ENCODE results near the gene ZC3H13.

- TF ChIP-seq CTCF (IDR thresholded peaks at IDR 0.05) (no peak), POLR2A (IDR thresholded peaks at IDR 0.05) (no peak)
Observed at GRCh38 chr13:46045424-46045823, 7.1 kb downstream of the ZC3H13 start.

Measured in adrenal gland (tissue), 5 donors.